Central memory CD8-positive, alpha-beta T cell (primary cell): ENCODE measurements around the gene IL15.
A peak's percentile ranks its signal among the peaks of the same experiment; 100 is the strongest.
"Not testable (repeated sequence)": the region's sequence is repeated elsewhere in the genome, so short reads cannot be mapped to it uniquely, and the experiment has no call there.

Source experiments
- ATAC-seq: fragments of 150-1000 bp; cut with Tn5 transposase; replicated peaks from 2 replicates; pipeline ENCODE4 v1.10.0; 2022; ENCODE audit warnings: mild to moderate bottlenecking, moderate FRiP score, moderate number of reproducible peaks; ENCODE audit not compliant: poor library complexity, severe bottlenecking; ENCODE audit errors: extremely low read depth
- DNase-seq, 2 donors: peaks; one replicate each; pipeline ENCODE4 v3.0.0; 2021; ENCODE audit warnings: low spot score in 2 of 2
- H3K27ac Mint-ChIP-seq: one replicate; pipeline ENCODE4 v1.8.0; 2022; ENCODE audit warnings: low read depth, mild to moderate bottlenecking, moderate library complexity, mixed read lengths
- H3K27me3 Mint-ChIP-seq: one replicate; pipeline ENCODE4 v1.8.0; 2022; ENCODE audit warnings: mixed read lengths
- H3K36me3 Mint-ChIP-seq: one replicate; pipeline ENCODE4 v1.8.0; 2022; ENCODE audit warnings: mild to moderate bottlenecking, moderate library complexity, mixed read lengths; ENCODE audit not compliant: insufficient read depth
- H3K4me1 Mint-ChIP-seq: one replicate; pipeline ENCODE4 v1.8.0; 2022; ENCODE audit warnings: mixed read lengths
- H3K4me3 Mint-ChIP-seq: one replicate; pipeline ENCODE4 v1.8.0; 2022; ENCODE audit warnings: mild to moderate bottlenecking, moderate library complexity, mixed read lengths
- H3K9me3 Mint-ChIP-seq: one replicate; pipeline ENCODE4 v1.8.0; 2022; ENCODE audit warnings: mixed read lengths

The IL15 gene

GRCh38 chr4:141689726-141690296 is 53.4 kb downstream of the IL15 start:
- not testable (repeated sequence) for H3K36me3 Mint-ChIP-seq, H3K9me3 Mint-ChIP-seq, H3K27ac Mint-ChIP-seq, DNase-seq, ATAC-seq, H3K4me3 Mint-ChIP-seq, H3K4me1 Mint-ChIP-seq, H3K27me3 Mint-ChIP-seq

GRCh38 chr4:141691247-141691646 is 54.9 kb downstream of the IL15 start:
- H3K4me3 Mint-ChIP-seq, H3K27me3 Mint-ChIP-seq, DNase-seq, ATAC-seq, H3K9me3 Mint-ChIP-seq, H3K27ac Mint-ChIP-seq, H3K4me1 Mint-ChIP-seq, H3K36me3 Mint-ChIP-seq: not testable (repeated sequence)

- H3K36me3 Mint-ChIP-seq: no peaks in the 10 kb centered on the region
- H3K9me3 Mint-ChIP-seq: no peaks in the 10 kb centered on the region
- DNase-seq (no peak), ATAC-seq (no peak)
- no peaks in the 10 kb centered on the region for H3K4me1 Mint-ChIP-seq
- H3K4me3 Mint-ChIP-seq: no peak overlapping the region
- no peak overlapping the region for H3K27ac Mint-ChIP-seq
- H3K27me3 Mint-ChIP-seq: no peaks in the 10 kb centered on the region
These were observed 55.7 kb downstream of the IL15 start for GRCh38 chr4:141692081-141692480.

- no peak overlapping the region for H3K4me3 Mint-ChIP-seq
- no peaks in the 10 kb centered on the region for H3K27me3 Mint-ChIP-seq
- H3K9me3 Mint-ChIP-seq: no peaks in the 10 kb centered on the region
- no peaks in the 10 kb centered on the region for H3K36me3 Mint-ChIP-seq
- DNase-seq: no peak
- H3K4me1 Mint-ChIP-seq: peaks cover 15% of the 10 kb centered on the region
- H3K27ac Mint-ChIP-seq: no peak overlapping the region
- ATAC-seq: no peak
These were observed 60.7 kb downstream of the IL15 start for GRCh38 chr4:141697116-141697515.

DNA sequence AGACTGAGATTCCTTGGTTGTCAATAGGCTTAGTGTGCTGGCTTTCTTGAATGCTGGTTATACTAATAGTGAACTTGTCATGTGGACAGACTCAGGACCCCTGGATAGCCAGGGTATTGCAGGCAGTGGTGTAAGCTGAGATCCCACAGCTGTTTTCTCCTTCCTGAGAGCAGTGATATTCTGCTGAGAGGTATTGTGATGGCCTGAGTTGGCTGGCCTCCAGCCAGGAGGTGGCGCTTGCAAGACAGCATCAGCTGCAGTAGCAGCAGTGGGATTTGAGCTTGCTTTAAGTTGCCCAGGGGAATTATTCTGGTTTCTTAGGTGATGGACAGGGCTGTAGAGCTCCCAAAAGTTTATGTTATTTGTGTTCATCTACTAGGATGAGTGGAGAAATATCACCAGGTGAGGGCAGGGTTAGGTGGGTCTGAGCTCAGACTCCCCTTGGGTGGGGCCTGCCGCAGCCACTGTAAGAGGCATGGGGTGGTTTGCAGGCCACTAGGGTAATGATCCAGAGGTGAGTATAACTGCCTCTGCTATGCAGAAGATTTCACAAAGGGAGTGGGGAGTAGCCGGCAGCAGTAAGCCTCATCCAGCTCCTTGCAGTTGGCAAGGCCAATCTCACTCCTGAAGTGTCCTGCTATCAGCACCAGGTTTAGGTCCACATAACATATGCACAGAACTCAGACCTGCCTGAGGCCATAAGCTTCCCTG is 66.2 kb downstream of the IL15 start:
- Mint-ChIP-seq H3K27me3 (no peaks in the 10 kb centered on the region), H3K4me3 (no peak overlapping the region), H3K27ac (no peak overlapping the region), H3K36me3 (no peaks in the 10 kb centered on the region), H3K9me3 (no peaks in the 10 kb centered on the region), H3K4me1 (peaks cover 49% of the 10 kb centered on the region)
- DNase-seq (no peak), ATAC-seq (no peak)

GRCh38 chr4:141703497-141703896 is 67.1 kb downstream of the IL15 start:
- H3K4me3 Mint-ChIP-seq: no peak overlapping the region
- ATAC-seq (no peak), DNase-seq (no peak)
- H3K27me3 Mint-ChIP-seq: no peaks in the 10 kb centered on the region
- H3K9me3 Mint-ChIP-seq: no peaks in the 10 kb centered on the region
- no peaks in the 10 kb centered on the region for H3K36me3 Mint-ChIP-seq
- no peak overlapping the region for H3K27ac Mint-ChIP-seq
- H3K4me1 Mint-ChIP-seq: peaks cover 40% of the 10 kb centered on the region

DNA sequence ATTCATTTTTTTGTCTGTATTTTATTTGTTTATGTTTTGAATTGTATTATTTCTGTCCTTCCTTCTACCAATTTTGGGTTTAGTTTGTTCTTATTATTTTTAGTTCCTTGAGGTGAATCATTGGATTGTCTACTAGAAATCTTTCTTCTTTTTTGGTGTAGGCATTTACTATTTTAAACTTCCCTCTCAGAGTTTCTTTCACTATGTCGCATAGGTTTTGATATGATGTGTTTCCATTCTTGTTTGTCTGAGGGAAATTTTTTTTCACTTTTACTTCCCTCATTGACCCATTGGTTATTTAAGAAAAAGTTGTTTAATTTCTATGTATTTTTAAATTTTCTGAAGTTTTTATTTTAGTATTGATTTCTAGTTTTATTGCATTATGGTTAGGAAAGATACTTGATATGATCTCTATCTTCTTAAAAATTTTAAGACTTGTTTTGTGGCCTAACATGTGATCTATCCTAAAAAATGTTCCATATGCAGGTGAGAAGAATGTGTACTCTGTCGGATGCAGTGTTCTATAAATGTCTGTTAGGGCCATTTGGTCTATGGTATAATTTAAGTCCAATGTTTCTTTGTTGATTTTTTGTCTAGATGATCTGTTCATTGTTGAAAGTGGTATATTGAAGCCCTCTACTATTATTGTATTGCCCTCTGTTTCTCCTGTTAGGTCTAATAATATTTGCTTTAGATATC is 68.8 kb downstream of the IL15 start:
- no peaks in the 10 kb centered on the region for H3K27me3 Mint-ChIP-seq
- no peaks in the 10 kb centered on the region for H3K9me3 Mint-ChIP-seq
- no peak for ATAC-seq
- H3K36me3 Mint-ChIP-seq: no peaks in the 10 kb centered on the region
- no peak overlapping the region for H3K4me3 Mint-ChIP-seq
- no peak for DNase-seq
- H3K4me1 Mint-ChIP-seq: peaks cover 35% of the 10 kb centered on the region
- H3K27ac Mint-ChIP-seq: peak overlapping the region; percentile 24

- Mint-ChIP-seq H3K4me1 (peaks cover 35% of the 10 kb centered on the region), H3K27me3 (no peaks in the 10 kb centered on the region), H3K36me3 (peaks cover 2% of the 10 kb centered on the region), H3K27ac (peak overlapping the region; percentile 20), H3K9me3 (no peaks in the 10 kb centered on the region), H3K4me3 (no peak overlapping the region)
- ATAC-seq: peak; percentile 68
- no peak for DNase-seq
These were observed 69.5 kb downstream of the IL15 start for GRCh38 chr4:141705747-141706377.

- Mint-ChIP-seq H3K4me3 (no peak overlapping the region), H3K27me3 (no peaks in the 10 kb centered on the region), H3K27ac (peak overlapping the region; percentile 20)
These were observed 70.1 kb downstream of the IL15 start for GRCh38 chr4:141706445-141706844.

GRCh38 chr4:141711211-141711610 is 74.8 kb downstream of the IL15 start:
- Mint-ChIP-seq H3K9me3 (no peaks in the 10 kb centered on the region), H3K4me1 (peaks cover 32% of the 10 kb centered on the region), H3K4me3 (no peak overlapping the region), H3K27me3 (no peaks in the 10 kb centered on the region), H3K27ac (no peak overlapping the region), H3K36me3 (peaks cover 2% of the 10 kb centered on the region)
- no peak for ATAC-seq
- DNase-seq: no peak

More at GRCh38 chr4:141706445-141706844, 70.1 kb downstream of the IL15 start:
- DNase-seq: no peak
- ATAC-seq: no peak
- H3K9me3 Mint-ChIP-seq: no peaks in the 10 kb centered on the region
- peaks cover 39% of the 10 kb centered on the region for H3K4me1 Mint-ChIP-seq
- peaks cover 2% of the 10 kb centered on the region for H3K36me3 Mint-ChIP-seq

- H3K9me3 Mint-ChIP-seq: peaks cover 6% of the 10 kb centered on the region
- H3K4me3 Mint-ChIP-seq: no peak overlapping the region
- DNase-seq (no peak), ATAC-seq (no peak)
- no peak overlapping the region for H3K27ac Mint-ChIP-seq
- peaks cover 21% of the 10 kb centered on the region for H3K4me1 Mint-ChIP-seq
- peaks cover 3% of the 10 kb centered on the region for H3K36me3 Mint-ChIP-seq
- no peaks in the 10 kb centered on the region for H3K27me3 Mint-ChIP-seq
These were observed 76.8 kb downstream of the IL15 start for GRCh38 chr4:141713185-141713584.

DNA sequence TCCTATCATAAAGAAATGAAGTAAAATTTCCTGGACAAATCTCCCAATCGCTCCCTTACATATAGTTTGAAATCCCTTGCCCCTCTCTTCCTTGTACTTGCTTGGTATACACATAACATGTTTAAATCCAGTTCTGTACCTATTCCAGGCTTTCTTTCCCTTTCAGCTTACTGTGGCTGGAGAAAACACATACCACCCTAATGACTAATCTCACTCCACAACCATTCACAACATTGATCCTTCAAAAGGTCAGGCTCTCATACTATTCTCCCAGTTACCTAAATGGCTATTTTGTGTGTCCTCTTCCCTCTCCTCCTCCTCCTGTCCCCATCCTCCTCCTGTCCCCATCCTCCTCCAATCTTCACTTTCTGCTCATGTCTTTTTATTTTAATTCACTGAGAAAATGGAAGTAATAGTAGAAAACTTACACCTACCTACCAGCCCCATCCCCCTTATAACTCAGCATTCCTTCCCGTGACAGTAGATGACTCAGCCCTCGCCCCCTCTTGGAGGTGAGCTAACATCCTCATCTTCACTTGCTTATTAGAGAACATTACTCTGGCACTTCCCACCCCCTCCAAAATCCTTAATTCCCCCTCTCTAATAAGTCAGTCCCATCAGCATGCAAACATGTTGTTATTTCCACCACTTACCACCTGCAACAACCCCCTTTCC is 77.5 kb downstream of the IL15 start:
- Mint-ChIP-seq H3K36me3 (peaks cover 3% of the 10 kb centered on the region), H3K4me1 (peaks cover 21% of the 10 kb centered on the region), H3K27me3 (no peaks in the 10 kb centered on the region), H3K4me3 (no peak overlapping the region), H3K9me3 (peaks cover 6% of the 10 kb centered on the region), H3K27ac (no peak overlapping the region)
- DNase-seq (no peak), ATAC-seq (no peak)
